Uterus (tissue), 4 donors: ENCODE measurements around the gene RABGAP1. TPM values are rescaled to one million over a fixed set of nuclear protein-coding genes. Genes with fewer than 3 reads are reported as not detected.
A peak's percentile ranks its signal among the peaks of the same experiment; 100 is the strongest.

Experiments
- DNase-seq, 2 donors: peaks; one replicate each; pipeline ENCODE4 v3.0.0-alpha.2; 2019 to 2020
- H3K27ac ChIP-seq, 2 donors: fragments of 200-600 bp; sonication (generic); 1 replicate in 1 of 2; 2 replicates in 1 of 2; pipeline ENCODE4 v1.5.1; 2016 to 2018
- H3K27me3 ChIP-seq, 2 donors: fragments of 200-600 bp; sonication (generic); one replicate each; pipeline ENCODE4 v1.5.1; 2018 to 2019; ENCODE audit warnings: control low read depth in 1 of 2
- H3K36me3 ChIP-seq, 2 donors: fragments of 200-600 bp; sonication (generic); one replicate each; pipeline ENCODE4 v1.5.1; 2019; ENCODE audit warnings: control low read depth in 1 of 2
- H3K4me1 ChIP-seq, 2 donors: fragments of 200-600 bp; sonication (generic); one replicate each; pipeline ENCODE4 v1.5.1; 2018 to 2019; ENCODE audit warnings: control low read depth in 1 of 2
- H3K4me3 ChIP-seq, 2 donors: fragments of 200-600 bp; sonication (generic); 1 replicate in 1 of 2; 2 replicates in 1 of 2; pipeline ENCODE4 v1.5.1; 2018 to 2019; ENCODE audit warnings: mild to moderate bottlenecking in 1 of 2
- H3K9me3 ChIP-seq, 2 donors: fragments of 200-600 bp; sonication (generic); one replicate each; pipeline ENCODE4 v1.5.1; 2019; ENCODE audit warnings: control low read depth in 1 of 2
- POLR2A ChIP-seq, 2 donors: fragments of 450-650 bp; IDR thresholded peaks; one replicate each; pipeline ENCODE4 v1.6.1; 2016; ENCODE audit warnings: antibody characterized with exemption in 2 of 2, mild to moderate bottlenecking in 1 of 2, moderate library complexity in 1 of 2
- intact Hi-C: fragments of 100-400 bp; cut with DNase I; formaldehyde crosslinking; loops from one replicate; pipeline ENCODE4 v1.15.1; 2023; ENCODE audit warnings: low total_unique reads
- total RNA-seq, 4 donors: library from RNA; depleted of rRNA in 3 of 4; stranded (reverse); fragments of >200 nt in 3 of 4; gene quantifications; one replicate each; pipeline versions ENCODE4 v1.1.0 to v1.2.4, GENCODE V29; 2014 to 2023
- TF ChIP-seq, protein P1 (sequence below), 4 experiments: fragments of 200-600 bp in 2 of 4; fragments of 450-650 bp in 2 of 4; sonication (generic) in 2 of 4; IDR thresholded peaks; one replicate each; pipeline ENCODE4 v1.5.1; 2016 to 2019; ENCODE audit warnings: antibody characterized with exemption in 4 of 4, mild to moderate bottlenecking in 2 of 4, moderate library complexity in 1 of 4
- donor health status: DM: yes; HTN: yes; CAD: no.

RABGAP1 gene
- total RNA-seq, 4 donors from 2014 or later = 81.2 to 107 (median 91.0) TPM

DNA sequence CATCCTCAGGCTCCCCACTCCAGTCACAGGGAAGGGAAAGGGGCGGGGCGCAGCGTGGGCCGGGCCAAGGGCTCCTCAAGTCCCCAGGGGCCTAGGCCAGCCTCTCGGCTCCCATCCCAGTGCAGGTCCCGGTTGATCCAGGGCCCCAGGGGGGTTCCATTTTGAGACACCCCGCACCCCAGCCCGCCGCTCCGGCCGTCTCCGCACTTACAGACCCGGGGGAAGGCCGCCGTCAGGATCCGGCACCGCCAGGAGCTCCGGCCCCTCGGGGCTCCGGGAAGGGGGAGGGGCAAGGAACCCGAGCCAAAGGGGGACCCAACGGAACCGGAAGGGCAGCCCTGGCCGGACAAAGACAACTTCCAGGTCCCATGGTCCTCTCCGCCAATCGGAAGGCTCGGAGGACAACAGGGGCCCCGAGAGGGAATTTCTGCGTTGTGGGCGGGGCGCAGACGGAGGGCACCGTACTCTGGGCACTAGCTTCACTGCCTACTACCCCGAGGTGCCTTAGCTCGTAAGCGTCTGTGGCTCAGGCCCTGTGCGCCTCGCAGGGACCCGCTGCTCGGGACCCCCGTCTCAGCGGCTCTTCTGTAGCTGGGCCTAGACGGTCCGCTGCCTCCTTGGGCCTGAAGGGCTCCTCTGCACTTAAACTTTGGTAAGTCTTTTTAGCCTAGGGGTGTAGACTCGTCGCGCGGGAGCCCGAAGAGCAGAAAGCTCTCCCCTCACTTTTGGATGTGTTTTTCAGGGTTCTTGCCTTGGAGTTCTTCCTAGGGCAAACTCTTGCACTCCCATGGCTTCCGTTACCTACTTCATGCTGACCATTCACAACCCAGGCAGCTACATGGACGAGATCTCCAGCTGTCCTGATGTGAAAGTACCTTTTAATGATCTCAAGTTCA is 9.3 kb upstream of the RABGAP1 start, which contains the start of gene ZBTB26:
Gene ZBTB26 (minus strand): TSS at position 287 of the 896 bp plus-strand sequence. CDS start 11,578 bp downstream, outside the sequence.
- Histone ChIP-seq H3K9me3 (no peaks in the 10 kb centered on the region), H3K27me3 (no peaks in the 10 kb centered on the region), H3K4me1 (peaks cover 0 to 4% of the 10 kb centered on the region in 2 donors), H3K27ac (peak within 1 kb of the TSS; percentile 73 to 82), H3K4me3 (peak within 1 kb of the TSS; percentile 71 to 86), H3K36me3 (no peaks in the 10 kb centered on the region)
- TF ChIP-seq, protein P1, sequence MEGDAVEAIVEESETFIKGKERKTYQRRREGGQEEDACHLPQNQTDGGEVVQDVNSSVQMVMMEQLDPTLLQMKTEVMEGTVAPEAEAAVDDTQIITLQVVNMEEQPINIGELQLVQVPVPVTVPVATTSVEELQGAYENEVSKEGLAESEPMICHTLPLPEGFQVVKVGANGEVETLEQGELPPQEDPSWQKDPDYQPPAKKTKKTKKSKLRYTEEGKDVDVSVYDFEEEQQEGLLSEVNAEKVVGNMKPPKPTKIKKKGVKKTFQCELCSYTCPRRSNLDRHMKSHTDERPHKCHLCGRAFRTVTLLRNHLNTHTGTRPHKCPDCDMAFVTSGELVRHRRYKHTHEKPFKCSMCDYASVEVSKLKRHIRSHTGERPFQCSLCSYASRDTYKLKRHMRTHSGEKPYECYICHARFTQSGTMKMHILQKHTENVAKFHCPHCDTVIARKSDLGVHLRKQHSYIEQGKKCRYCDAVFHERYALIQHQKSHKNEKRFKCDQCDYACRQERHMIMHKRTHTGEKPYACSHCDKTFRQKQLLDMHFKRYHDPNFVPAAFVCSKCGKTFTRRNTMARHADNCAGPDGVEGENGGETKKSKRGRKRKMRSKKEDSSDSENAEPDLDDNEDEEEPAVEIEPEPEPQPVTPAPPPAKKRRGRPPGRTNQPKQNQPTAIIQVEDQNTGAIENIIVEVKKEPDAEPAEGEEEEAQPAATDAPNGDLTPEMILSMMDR (IDR thresholded peaks at IDR 0.05) = no peak
- peak; percentile 20 to 47 for TF ChIP-seq POLR2A (IDR thresholded peaks at IDR 0.05)
- peak; percentile 90 to 92 for DNase-seq
- intact Hi-C loops = no loop called here

DNA sequence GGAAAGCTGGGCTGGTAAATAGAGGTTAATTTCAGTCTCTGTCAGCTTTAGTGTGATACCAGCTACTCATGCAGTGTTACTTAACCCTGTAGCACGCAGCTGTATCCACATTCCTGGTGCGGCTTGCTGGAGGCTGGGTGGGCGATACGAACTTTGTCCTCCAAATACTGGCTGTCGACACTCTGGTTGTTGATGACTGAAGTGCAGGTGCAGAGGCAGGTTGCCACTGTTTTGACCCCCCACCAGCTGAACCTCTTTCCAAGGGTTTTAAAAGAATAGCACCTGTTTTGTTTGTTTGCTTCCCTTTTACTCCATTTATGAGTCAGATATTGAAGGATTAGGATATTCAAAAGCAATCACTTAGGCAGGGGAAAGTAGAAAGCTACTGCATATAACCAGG is 4.4 kb upstream of the RABGAP1 start:
- no peaks in the 10 kb centered on the region for H3K27me3 ChIP-seq
- intact Hi-C loops = no loop called here
- no peak overlapping the region for H3K27ac ChIP-seq
- peaks cover 0 to 4% of the 10 kb centered on the region in 2 donors for H3K4me1 ChIP-seq
- H3K4me3 ChIP-seq = no peak overlapping the region
- no peaks in the 10 kb centered on the region for H3K36me3 ChIP-seq
- TF ChIP-seq POLR2A (IDR thresholded peaks at IDR 0.05) = no peak
- TF ChIP-seq, protein P1 (IDR thresholded peaks at IDR 0.05) = no peak
- DNase-seq = no peak
- no peaks in the 10 kb centered on the region for H3K9me3 ChIP-seq

DNA sequence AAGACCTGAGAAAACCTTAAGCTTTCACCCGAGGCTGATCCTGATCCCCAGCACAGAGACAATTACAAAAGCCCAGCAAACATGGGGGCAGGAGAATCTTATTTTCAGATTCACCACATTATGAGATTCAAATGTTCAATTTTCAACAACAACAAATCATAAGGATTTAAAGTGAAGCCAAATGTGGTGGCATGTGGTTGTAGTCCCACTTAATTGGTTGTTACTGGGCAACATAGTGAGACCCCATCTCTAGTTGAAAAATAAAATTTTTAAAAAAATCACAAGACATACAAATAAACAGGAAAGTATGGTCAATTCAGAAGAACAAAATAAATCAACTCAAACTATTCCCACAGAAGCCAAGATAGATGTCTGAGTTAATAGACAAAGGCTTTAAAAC is 3.9 kb upstream of the RABGAP1 start:
- Histone ChIP-seq H3K36me3 (no peaks in the 10 kb centered on the region), H3K4me3 (no peak overlapping the region), H3K4me1 (peaks cover 0 to 4% of the 10 kb centered on the region in 2 donors), H3K27ac (no peak overlapping the region), H3K27me3 (no peaks in the 10 kb centered on the region), H3K9me3 (no peaks in the 10 kb centered on the region)
- TF ChIP-seq, protein P1 (IDR thresholded peaks at IDR 0.05) = no peak
- no peak for TF ChIP-seq POLR2A (IDR thresholded peaks at IDR 0.05)
- intact Hi-C loops = no loop called here
- DNase-seq = no peak

DNA sequence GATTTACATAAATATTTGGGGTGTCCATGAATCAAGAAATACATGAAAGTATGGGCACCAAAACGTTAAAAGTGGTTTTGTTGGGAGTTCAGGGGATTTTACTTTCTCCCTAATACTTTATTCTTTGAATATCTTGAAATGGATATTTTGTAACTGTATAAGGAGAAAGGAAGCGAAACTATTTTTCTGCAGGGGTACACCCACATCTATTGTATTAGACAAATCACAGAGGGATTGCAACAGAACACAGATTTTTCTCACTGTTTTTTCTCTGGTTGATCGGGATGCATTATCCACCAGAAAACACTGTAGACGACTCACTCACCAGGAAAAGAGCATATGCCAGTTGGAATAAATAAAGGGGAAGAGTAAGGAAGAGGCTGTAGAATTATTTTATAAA is 1.2 kb upstream of the RABGAP1 start:
- Histone ChIP-seq H3K27ac (no peak overlapping the region), H3K4me3 (no peak overlapping the region), H3K9me3 (no peaks in the 10 kb centered on the region), H3K4me1 (no peaks in the 10 kb centered on the region), H3K36me3 (no peaks in the 10 kb centered on the region), H3K27me3 (no peaks in the 10 kb centered on the region)
- intact Hi-C loops = no loop called here
- no peak for DNase-seq
- TF ChIP-seq, protein P1 (IDR thresholded peaks at IDR 0.05) = no peak
- TF ChIP-seq POLR2A (IDR thresholded peaks at IDR 0.05) = no peak

DNA sequence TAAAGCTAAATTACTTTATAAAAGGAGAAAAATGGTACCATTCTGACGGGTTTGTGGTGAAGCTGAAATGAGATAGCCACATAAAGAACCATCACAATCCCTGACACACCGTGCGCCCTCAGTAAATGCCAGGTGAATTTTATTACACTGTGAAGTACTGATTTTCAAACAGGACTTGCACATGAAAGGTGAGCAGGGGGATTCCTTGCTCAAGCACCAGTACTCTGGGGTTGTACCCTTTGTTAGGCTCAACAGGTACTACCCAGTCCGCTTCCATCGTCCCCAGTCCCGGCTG is 419 bp upstream of the RABGAP1 start:
- peak overlapping the region; percentile 72 to 95 for H3K27ac ChIP-seq
- intact Hi-C loops = no loop called here
- no peaks in the 10 kb centered on the region for H3K36me3 ChIP-seq
- no peak for DNase-seq
- peak overlapping the region in 1 of 2 donors; percentile 99 for H3K4me3 ChIP-seq
- peak in 1 of 2 donors; percentile 17 for TF ChIP-seq POLR2A (IDR thresholded peaks at IDR 0.05)
- TF ChIP-seq, protein P1 (IDR thresholded peaks at IDR 0.05) = no peak
- H3K27me3 ChIP-seq = no peaks in the 10 kb centered on the region
- no peaks in the 10 kb centered on the region for H3K9me3 ChIP-seq
- H3K4me1 ChIP-seq = no peaks in the 10 kb centered on the region
